GF-D8 (cell line): ENCODE measurements around the gene SP1.

Source experiments
- DNase-seq: peaks from one replicate; lab custom pipeline; 2025; lab: John Stamatoyannopoulos, UW

The SP1 gene

DNA sequence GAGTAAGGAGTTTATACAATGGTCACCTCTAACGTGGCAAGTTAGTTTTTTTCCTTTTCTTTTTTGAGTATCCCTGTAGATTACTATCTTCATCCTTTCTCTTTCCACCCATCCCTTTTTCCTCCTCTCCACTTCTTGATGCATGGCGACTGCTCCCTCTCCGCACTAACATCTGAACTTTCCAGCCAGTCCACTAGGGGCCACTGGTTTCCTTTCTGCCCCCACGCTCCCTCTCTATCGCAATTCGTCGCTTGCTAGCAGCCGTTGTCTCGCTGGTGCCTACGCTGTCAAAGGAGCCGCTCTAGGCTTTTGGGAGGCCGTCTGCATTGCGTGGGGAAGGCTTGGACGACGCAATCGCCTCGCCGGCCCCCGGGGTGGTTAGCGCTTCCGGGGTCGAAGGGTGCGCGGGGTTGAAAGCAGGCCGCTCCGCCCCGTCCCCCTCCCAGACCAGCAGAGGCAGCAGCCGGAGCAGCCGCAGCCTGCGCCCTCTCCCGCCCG, 71.7 kb downstream of the SP1 start, which contains the start of gene PCBP2:
Gene PCBP2, plus strand, starts transcription at position 442 of the 498 bp plus-strand sequence. CDS start 2,699 bp downstream, outside the sequence.
- peak; percentile 97 for DNase-seq

DNA sequence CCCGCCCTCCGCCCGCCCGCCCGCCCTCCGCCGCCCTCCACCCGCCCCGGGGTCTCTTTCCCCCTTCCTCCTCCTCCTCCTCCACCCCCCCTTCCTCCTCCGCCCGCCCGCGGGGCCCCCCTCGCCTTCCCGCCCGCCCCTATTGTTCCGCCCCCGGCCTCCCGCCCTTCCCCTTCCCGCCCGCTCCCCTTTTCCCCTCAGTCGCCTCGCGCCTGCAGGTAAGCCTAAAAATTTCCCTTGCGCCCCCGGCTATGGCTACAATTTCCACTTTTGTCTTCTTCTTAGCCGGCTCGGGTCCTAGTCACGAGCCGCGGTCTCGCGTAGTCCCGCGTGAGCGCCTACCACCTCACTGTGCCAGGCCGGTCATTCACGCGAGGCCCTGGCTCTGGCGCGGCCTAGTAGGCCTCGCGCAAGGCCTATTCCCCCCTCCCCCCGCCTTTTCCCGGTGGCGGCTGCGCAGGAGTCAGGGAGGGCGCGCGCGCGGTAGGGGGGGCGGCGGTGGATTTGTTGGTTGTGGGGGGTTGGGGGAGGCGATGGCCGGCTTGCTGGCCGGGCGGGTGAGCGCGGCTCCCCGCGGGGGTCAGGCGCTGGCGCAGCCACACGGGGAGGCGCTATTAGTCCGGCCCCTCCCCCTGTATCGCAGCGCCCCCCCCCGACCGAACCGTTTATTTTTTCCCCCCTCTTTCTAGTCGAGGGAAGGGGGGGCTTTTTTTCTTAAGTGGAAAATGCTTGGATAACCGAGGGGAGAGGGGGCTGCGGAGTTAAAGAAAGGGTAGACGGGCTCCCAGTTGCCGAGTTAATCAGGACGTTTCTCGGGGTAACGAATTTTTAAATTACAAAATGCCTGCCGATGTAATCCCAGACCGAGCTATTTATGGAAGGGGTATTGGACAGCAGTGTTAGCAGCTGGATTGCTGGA, 72.4 kb downstream of the SP1 start:
- DNase-seq: peak; percentile 21

DNA sequence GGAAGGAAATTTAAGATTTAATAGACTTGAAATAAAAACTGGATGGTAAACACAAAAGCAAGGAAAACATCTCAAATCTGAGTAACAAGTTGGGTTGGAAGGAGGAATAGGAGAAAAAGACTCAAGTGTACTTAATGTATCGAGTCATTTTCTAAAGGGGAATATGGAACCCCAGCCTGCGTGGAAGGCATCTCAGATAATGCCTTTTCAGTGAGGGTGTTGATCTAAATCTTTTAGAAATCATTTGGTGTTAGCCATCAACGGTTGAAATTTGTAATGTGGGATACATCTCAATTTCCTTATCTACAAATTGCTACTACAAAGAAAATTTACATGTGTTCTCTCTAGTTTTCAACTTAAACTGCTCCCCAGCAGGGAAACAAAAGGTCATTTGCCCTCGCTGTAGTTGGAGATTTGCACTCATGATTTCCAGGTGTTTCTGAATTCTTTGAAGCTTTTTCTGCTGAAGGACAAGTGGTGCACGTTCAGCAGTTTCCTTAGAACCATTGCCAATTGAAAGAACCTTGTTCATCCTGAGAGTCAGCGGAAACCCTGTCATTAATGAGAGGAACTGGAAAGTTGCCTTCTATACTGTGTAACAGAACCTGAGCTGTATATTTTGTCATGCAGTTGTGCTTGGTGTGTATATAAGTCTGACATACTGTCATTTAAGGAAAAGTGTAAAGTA, 74.1 kb downstream of the SP1 start:
- DNase-seq: no peak

DNA sequence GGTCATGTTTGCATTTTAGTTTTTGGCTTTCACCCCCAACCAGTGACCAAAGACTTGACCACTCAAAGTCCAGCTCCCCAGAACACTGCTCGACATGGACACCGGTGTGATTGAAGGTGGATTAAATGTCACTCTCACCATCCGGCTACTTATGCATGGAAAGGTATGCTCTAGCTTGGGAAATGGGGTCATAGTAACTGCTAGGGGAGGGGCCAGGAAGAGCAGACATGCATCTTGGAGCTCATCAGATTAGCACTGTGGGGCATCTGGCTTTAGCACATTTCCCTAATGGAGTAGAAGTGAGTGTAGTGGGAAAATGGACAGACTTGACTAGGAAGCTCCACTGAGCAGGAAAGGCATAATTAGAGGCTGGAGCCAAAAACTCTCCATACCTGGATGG, 74.7 kb downstream of the SP1 start:
- DNase-seq: no peak

DNA sequence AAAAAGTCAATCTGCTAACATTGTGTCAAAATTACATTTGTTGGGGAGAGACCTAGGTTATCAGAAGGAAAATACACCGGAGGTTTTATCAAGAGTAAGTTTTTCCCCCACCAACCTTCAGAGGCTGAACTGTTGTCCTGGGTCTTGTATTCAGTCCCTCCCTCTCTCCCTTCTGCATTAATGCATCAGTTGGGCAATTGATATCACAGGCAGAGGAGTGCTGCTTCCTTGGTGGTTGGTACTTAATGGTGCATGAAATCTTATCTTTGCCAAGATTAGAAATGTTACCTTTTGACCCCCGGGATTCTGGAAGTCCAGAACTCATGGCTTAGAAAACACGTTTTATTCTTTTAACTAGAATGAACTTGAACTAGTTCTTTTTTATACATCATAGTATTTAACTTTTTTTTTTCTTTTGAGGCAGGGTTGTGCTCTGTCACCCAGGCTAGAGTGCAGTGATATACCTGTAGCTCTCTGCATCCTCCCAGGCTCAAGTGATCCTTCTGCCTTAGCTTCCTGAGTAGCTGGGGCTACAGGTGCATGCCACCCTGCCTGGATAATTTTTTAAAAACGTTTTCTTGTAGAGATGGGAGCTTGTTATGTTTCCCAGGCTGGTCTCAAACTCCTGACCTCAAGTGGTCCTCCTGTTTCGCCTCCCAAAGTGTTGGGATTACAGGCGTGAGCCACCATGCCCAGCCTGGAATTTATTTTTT, 76.8 kb downstream of the SP1 start:
- DNase-seq: no peak

DNA sequence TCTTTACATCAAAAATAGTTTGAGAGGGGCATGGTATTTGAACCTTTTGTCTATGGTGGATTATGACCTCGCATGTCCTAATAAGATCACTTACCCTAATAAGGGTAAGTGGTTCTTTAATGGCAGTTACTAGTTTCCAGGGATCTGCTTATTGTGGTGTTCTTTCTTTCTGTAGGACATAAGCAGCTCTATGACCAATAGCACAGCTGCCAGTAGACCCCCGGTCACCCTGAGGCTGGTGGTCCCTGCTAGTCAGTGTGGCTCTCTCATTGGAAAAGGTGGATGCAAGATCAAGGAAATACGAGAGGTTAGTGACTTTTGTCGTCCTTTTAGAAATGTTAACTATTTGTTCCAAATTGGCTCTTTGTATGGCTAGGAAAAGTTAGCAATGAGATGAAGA, 79.1 kb downstream of the SP1 start:
- no peak for DNase-seq

DNA sequence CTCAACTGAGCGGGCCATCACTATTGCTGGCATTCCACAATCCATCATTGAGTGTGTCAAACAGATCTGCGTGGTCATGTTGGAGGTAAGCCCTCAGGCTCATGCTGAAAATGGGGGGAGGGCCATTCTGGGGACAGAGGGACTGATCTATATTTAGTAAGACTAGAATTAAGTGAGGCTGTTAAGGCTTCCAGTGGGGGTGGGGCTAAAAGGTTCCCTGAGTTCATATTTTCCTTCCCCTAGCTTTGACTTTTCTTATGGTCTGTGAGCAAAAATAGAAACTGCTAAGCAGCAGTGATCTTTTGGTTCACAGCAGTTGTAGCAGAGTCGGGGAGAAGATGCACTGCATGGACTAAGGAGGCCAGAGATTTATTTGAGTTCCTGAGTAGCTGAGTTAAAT, 81.1 kb downstream of the SP1 start:
- DNase-seq: no peak

DNA sequence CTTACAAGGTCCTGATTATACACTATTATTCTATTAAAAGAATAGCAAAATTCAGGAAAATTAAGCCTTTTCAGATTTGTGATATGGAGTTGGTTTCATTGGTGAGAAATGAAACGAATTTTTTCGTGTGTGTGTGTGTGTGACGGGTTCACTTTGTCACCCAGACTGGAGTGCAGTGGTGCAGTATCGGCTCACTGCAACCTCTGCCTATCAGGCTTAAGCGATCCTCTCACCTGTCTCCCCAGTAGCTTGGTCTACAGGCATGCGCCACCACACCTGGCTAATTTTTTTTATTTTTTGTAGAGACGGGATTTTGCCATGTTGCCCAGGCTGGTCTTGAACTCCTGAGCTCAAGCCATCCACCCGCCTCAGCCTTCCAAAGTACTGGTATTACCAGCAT, 81.6 kb downstream of the SP1 start:
- no peak for DNase-seq

DNA sequence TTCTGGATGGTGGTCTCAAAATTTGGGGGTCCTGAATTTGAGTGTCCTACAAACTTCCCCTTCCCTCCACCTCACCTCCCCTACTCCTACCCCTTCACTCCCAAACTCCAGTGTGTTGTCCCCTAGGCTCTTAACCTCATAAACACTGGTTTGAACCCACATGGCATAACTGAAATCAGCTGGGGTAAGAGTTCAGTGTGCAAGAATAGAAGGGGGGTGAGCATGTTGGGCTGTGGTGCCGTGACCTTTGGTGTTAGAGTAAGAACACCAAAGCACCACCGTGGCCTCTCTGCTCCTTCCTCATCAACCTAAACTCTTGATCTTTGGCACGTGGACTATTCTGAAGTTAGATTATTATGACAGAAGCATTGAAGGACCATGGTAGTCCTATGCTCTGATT, 83.0 kb downstream of the SP1 start:
- no peak for DNase-seq

DNA sequence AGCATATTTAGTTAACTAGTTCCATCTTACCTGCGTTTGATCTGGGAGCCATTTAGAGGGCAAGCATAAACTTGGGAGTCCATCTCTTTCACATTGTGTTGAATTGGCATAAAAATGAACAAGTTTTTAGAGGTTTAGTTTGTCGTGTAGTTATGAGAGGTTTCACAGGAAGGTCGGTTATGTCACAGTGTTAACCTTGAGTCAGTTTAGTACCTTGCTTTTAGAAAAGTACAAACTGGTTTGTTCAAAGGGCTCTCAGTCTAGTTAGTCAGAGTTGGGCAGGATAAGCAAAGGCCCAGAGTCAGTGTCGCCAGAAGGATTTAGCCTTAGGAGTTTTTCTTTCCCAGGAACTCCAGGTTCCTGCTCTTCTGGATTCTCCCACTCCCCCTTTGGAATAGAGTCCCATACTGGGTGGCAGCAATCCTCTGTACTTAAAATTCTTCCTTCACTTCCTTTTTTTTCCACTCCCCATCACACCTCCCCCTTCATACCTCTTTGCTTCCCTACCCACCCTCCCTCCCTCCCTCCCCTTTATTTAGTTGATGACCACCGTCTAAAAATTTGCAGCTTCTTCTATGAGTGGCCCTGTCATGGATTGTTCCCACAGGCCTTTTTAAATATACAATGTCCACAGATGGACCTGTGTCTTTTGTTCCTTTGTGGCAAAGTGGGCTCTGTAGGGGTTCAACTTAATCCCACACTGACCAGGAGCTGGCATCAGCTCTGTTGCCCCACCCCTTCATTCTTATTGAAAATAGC, 84.0 kb downstream of the SP1 start:
- no peak for DNase-seq

DNA sequence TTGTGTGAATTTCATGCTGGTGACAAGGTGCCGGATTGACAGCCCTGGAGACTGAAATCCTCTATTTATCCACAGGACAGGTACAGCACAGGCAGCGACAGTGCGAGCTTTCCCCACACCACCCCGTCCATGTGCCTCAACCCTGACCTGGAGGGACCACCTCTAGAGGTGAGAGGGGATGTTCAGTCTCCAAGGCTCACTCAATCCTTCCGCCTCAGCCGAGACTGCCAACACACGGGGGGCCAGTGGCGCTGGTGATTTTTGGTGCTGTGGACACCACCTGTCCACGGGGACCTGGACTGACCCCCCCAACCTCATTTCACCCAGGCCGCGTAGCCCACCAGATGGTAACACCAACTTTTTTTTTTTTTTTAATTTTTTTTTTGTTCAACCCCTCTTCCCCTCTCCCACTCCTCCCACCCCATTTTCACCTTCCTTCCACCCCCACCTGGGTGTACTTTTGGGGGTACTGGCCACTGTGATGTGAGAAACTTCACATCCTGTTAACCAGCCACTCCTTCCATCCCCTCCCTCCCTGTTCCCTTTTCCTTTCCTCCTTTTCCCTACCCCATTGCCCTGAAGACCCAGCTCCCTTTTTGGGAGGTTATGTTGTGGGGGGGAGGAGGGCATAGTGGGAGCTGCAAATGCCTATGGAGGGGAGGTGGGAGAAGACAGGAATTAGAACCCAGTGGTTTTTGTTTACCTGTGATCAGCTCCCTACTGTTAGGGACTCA, 84.9 kb downstream of the SP1 start:
- no peak for DNase-seq

DNA sequence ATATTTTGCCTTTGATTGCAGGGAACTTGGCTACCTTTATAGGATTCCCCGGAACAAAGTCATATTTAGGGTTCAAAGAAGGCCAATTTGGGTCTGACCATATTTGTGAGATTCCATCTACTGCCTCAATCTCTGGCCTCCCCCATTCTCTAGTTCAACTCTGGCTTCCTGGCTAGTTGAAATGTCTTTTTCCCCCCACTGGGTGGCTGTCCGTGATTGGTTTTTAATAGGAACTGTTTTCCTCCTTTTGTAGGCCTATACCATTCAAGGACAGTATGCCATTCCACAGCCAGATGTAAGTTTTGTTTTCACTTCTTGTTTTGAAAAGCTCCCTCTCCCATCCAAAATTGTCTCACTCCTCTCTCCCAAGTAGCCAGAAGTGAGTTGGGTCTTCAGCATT, 85.7 kb downstream of the SP1 start:
- DNase-seq: no peak
